RWPE2 (cell line): ENCODE results near the gene CABLES2.

Experiments
- ATAC-seq: fragments of 200-7000 bp; cut with Tn5 transposase; 3 replicates; pipeline ENCODE4 v1.9.1; 2021; ENCODE audit warnings: low read depth
- DNase-seq: peaks from one replicate; pipeline ENCODE4 v3.0.0-alpha.2; 2020; ENCODE audit warnings: low spot score
- H3K27ac ChIP-seq: fragments of 450-650 bp; 2 replicates; pipeline ENCODE4 v1.5.1; 2017; ENCODE audit warnings: mild to moderate bottlenecking; ENCODE audit not compliant: poor library complexity, severe bottlenecking
- H3K27me3 ChIP-seq: fragments of 250-450 bp; sonication (Bioruptor Pico); 2 replicates; pipeline ENCODE4 v1.5.1; 2021; ENCODE audit warnings: mild to moderate bottlenecking, moderate library complexity; ENCODE audit not compliant: insufficient read depth, poor library complexity, severe bottlenecking
- H3K36me3 ChIP-seq: fragments of 250-450 bp; sonication (Bioruptor Pico); 2 replicates; pipeline ENCODE4 v1.5.1; 2020; ENCODE audit warnings: low read depth, mild to moderate bottlenecking, moderate library complexity
- H3K4me1 ChIP-seq: fragments of 250-450 bp; sonication (Bioruptor Pico); 2 replicates; pipeline ENCODE4 v1.5.1; 2021; ENCODE audit warnings: mild to moderate bottlenecking, moderate library complexity; ENCODE audit not compliant: insufficient read depth, poor library complexity, severe bottlenecking
- H3K4me3 ChIP-seq: fragments of 250-450 bp; sonication (Bioruptor Pico); 2 replicates; pipeline ENCODE4 v1.5.1; 2021; ENCODE audit warnings: mild to moderate bottlenecking, moderate library complexity; ENCODE audit not compliant: severe bottlenecking
- H3K9me3 ChIP-seq: fragments of 250-450 bp; sonication (Bioruptor Pico); 2 replicates; pipeline ENCODE4 v1.5.1; 2021; ENCODE audit warnings: mild to moderate bottlenecking, moderate library complexity; ENCODE audit not compliant: severe bottlenecking
- TF ChIP-seq, protein P1 (sequence below): fragments of 450-650 bp; IDR thresholded peaks from one replicate; pipeline ENCODE4 v1.5.1; 2017; ENCODE audit warnings: mild to moderate bottlenecking, moderate library complexity; ENCODE audit not compliant: poor library complexity, severe bottlenecking

The CABLES2 gene

DNA sequence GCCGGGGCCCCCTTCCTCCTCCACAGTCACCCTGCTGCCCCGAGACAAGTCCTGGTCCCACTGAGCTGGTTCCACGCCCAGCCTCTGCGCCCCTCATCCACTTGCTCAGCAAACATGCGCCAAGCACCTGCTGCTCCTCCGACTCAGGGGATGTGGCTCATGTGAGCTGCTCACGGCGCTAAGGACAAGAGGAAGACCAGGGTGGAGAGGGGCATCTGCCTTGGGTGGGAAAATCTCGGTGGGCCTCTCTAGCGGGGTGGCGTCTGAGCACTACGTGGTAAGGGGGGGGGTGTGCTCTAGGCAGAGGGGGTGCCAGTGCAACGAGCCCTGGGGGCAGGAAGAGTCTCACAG is 44.5 kb downstream of the CABLES2 start:
- TF ChIP-seq, protein P1, sequence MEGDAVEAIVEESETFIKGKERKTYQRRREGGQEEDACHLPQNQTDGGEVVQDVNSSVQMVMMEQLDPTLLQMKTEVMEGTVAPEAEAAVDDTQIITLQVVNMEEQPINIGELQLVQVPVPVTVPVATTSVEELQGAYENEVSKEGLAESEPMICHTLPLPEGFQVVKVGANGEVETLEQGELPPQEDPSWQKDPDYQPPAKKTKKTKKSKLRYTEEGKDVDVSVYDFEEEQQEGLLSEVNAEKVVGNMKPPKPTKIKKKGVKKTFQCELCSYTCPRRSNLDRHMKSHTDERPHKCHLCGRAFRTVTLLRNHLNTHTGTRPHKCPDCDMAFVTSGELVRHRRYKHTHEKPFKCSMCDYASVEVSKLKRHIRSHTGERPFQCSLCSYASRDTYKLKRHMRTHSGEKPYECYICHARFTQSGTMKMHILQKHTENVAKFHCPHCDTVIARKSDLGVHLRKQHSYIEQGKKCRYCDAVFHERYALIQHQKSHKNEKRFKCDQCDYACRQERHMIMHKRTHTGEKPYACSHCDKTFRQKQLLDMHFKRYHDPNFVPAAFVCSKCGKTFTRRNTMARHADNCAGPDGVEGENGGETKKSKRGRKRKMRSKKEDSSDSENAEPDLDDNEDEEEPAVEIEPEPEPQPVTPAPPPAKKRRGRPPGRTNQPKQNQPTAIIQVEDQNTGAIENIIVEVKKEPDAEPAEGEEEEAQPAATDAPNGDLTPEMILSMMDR, result no peak
- Histone ChIP-seq H3K27me3 (no peaks in the 10 kb centered on the region), H3K4me1 (peaks cover 74% of the 10 kb centered on the region), H3K27ac (peak overlapping the region; percentile 99), H3K4me3 (no peak overlapping the region), H3K36me3 (peaks cover 67% of the 10 kb centered on the region), H3K9me3 (no peaks in the 10 kb centered on the region)
- ATAC-seq (no peak), DNase-seq (peak; percentile 90)

GRCh38 chr20:62361799-62362589 is 45.1 kb downstream of the CABLES2 start:
- H3K4me1 ChIP-seq, result peaks cover 78% of the 10 kb centered on the region
- TF ChIP-seq, protein P1, result peak; percentile 39
- H3K36me3 ChIP-seq, result peaks cover 73% of the 10 kb centered on the region
- ATAC-seq (peak; percentile 12), DNase-seq (peak; percentile 100)
- H3K27me3 ChIP-seq, result no peaks in the 10 kb centered on the region
- H3K9me3 ChIP-seq, result no peaks in the 10 kb centered on the region
- H3K4me3 ChIP-seq, result no peak overlapping the region
- peak overlapping the region; percentile 99 for H3K27ac ChIP-seq

DNA sequence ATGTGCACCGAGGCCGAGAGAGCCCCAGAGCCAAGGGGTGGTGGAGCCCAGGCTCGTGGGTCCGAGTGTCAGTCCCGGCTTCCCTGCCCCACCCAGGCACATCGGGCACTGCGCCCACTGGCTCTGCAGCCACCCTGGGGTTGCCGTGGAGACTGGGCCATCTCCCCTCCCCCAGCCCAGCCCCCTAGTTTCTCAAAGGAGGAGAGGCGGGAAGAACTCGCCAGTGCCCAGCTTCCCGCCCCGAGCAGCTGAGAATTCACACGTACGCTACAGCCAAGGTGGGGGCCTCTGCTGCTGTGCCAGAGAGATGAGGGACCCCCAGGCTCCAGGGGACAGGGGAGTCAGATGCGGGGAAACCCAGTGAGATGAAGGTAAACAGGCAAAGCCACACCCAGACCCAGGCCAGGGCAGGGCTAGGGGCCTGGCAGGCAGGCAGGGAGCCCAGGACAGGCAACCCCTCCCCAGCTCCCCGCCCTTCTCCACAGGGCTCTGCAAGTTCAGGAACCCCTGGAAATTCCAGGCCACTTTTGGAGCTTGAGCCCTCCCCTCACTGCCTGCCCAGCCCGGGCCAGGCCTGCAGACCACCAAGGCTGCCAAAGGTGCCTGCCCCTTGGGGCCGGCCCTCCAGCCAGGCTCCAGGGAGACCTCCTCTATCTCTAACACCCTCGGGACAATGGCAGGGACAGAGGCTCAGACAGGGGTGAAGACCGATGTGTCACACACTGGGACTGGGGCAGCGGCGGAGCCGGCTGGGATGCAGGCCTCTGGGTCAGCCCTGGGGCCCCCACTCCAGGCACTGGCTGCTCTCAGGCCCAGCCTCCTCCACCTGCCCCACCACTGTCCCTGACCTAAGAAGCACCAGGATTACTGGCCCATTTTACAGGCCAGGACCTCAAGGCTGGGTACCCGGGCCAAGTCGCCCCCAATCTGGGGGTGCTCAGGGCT is 46.0 kb downstream of the CABLES2 start:
- TF ChIP-seq, protein P1, result no peak
- DNase-seq (peak; percentile 98), ATAC-seq (peak; percentile 9)
- Histone ChIP-seq H3K27me3 (no peaks in the 10 kb centered on the region), H3K27ac (peak overlapping the region; percentile 99), H3K9me3 (no peaks in the 10 kb centered on the region), H3K4me3 (no peak overlapping the region), H3K4me1 (peaks cover 86% of the 10 kb centered on the region), H3K36me3 (peaks cover 80% of the 10 kb centered on the region)

DNA sequence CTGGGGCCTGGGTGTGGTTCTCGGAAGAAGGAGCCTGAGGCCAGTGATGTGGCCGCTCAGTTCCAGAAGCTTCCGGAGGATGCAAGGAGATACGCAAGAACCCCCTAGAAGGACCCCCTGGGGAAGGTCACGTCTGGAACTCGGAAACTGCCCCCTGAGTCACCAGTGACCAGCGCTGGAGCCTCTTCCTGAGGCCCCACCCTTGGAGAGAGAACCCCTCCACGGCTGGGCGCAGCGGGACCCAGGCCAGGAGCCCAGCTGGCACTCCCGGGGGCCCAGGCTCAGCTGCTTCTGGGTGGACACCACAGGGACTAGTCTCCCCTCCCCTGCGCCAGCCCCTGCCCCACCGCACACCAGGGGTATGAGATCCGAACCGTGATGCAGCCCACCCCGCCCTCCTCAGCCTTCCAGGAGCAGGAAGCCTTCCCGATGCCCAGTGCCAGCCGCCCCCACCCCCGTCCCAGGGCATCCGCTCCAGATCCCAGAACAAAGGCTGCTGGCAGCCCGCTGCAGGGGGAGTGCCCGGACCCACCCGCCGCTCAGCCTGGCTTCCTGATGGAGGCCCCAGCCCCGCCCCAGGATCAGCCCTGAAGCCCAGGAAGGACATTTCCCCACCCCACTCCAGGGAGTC is 47.5 kb downstream of the CABLES2 start:
- Histone ChIP-seq H3K9me3 (no peaks in the 10 kb centered on the region), H3K36me3 (peaks cover 83% of the 10 kb centered on the region), H3K27me3 (no peaks in the 10 kb centered on the region), H3K4me1 (peaks cover 95% of the 10 kb centered on the region), H3K4me3 (peak overlapping the region; percentile 0), H3K27ac (peak overlapping the region; percentile 99)
- ATAC-seq (peak; percentile 9), DNase-seq (peak; percentile 99)
- TF ChIP-seq, protein P1, result no peak
